Prostate gland (tissue), 2 donors: ENCODE results near the gene MLIP.

ENCODE experiments used
- POLR2A ChIP-seq: fragments of 450-650 bp; IDR thresholded peaks from one replicate; pipeline ENCODE4 v1.6.1; 2016; ENCODE audit warnings: antibody characterized with exemption, mild to moderate bottlenecking
- POLR2AphosphoS5 ChIP-seq: sonication (generic); formaldehyde crosslinking; IDR thresholded peaks from one replicate; pipeline ENCODE4 v1.6.1; 2017; ENCODE audit warnings: antibody characterized with exemption
- TF ChIP-seq, protein P1 (sequence below), 4 experiments: fragments of 200-600 bp in 2 of 4; fragments of 450-650 bp in 2 of 4; sonication (generic) in 2 of 4; IDR thresholded peaks; 1 replicate in 3 of 4; 2 replicates in 1 of 4; pipeline ENCODE4 v1.5.1; 2016 to 2019; ENCODE audit warnings: antibody characterized with exemption in 4 of 4, mild to moderate bottlenecking in 2 of 4, moderate library complexity in 2 of 4

DNA sequence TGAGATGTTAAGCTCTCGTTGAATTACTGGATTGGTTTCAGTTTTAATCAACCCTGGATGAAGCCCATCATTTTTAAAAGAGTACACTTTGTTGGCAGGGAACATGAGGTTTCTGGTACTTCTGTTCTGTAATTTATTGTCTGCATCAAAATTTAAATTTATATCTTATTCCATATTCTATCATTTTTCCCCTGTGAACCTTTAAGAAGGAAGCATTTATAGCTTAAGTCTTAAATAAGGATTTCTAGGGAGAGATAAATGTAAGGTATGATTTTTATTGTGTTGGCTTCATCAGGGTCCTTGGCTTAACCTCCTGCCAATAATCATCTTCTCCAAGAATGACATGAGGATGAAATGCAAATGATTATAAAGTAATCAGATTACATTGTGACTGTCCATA lies 40.6 kb downstream of the MLIP start:
- TF ChIP-seq, protein P1, sequence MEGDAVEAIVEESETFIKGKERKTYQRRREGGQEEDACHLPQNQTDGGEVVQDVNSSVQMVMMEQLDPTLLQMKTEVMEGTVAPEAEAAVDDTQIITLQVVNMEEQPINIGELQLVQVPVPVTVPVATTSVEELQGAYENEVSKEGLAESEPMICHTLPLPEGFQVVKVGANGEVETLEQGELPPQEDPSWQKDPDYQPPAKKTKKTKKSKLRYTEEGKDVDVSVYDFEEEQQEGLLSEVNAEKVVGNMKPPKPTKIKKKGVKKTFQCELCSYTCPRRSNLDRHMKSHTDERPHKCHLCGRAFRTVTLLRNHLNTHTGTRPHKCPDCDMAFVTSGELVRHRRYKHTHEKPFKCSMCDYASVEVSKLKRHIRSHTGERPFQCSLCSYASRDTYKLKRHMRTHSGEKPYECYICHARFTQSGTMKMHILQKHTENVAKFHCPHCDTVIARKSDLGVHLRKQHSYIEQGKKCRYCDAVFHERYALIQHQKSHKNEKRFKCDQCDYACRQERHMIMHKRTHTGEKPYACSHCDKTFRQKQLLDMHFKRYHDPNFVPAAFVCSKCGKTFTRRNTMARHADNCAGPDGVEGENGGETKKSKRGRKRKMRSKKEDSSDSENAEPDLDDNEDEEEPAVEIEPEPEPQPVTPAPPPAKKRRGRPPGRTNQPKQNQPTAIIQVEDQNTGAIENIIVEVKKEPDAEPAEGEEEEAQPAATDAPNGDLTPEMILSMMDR (IDR thresholded peaks at IDR 0.05) = no peak
- TF ChIP-seq POLR2AphosphoS5 (no peak), POLR2A (no peak)
